NAMALWA (cell line): Measurements from ENCODE around the gene ACSL1.
A peak's percentile ranks its signal among the peaks of the same experiment; 100 is the strongest.
"Not testable (repeated sequence)": the region's sequence is repeated elsewhere in the genome, so short reads cannot be mapped to it uniquely, and the experiment has no call there.

Experiments used
- DNase-seq: peaks from one replicate; pipeline ENCODE4 v3.0.0-alpha.2; 2015; ENCODE audit warnings: low spot score

Gene ACSL1

GRCh38 chr4:184825896-184826690 is at the start of gene ACSL1:
ACSL1 (minus strand) TSS chr4:184825968; CDS start chr4:184803514, 22,454 bp downstream.
- DNase-seq: peak; percentile 77

DNA sequence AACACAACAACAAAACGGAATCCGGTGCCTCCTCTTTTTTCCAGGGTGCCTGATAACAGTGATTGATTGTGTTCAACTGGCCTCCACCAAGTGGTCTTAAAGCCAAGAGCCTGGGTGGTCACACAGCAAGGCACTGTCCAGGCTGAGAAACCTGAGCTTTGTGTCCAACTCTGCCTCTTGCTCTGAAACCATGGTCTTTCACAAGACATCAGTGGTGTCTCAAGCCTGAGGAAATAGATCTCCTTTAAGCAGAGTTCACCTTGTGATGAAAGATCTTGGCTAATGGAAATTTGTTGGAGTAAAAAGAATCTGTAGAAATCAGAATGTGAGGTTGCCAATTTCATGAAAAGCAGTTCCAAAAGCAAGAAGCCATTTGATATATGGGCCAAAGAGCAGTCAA is 47.3 kb upstream of the ACSL1 start:
- no peak for DNase-seq

DNA sequence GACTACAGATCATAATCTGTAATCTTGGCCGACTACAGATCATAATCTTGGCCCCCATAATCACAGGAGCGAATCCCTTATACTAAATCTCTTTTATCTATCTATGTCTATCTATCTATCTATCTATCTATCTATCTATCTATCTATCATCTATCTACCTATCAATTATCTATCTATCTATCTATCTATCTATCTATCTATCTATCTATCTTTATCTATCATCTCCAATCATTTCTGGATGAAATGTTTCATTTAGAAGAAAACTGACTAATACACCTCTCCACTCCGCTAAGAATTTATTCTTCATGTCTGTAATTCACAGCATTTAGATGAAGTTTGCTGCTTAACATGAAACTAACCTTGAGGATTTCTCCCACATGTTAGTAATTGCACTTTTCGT is 45.0 kb upstream of the ACSL1 start:
- no peak for DNase-seq

DNA sequence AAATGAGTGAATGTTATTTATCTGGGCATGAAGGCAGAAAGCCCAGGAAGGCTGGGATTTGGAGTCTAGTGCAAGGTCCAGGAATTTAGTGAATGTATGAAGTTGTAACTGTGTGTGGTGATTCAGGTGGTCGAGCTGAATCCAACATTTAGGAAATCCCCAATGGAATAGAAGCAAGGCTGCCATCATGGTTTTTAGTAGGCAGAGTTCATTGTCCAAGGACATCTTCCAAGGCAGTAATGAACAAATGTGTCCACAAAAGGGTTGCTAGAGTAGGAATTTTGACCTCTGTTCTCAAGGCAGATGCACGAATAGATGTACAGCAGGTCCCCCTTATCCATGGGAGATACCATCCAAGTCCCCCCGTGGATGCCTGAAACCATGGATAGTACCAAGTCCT is 42.9 kb upstream of the ACSL1 start:
- no peak for DNase-seq

- DNase-seq: no peak
These were observed 38.1 kb upstream of the ACSL1 start for GRCh38 chr4:184863916-184864315.

DNA sequence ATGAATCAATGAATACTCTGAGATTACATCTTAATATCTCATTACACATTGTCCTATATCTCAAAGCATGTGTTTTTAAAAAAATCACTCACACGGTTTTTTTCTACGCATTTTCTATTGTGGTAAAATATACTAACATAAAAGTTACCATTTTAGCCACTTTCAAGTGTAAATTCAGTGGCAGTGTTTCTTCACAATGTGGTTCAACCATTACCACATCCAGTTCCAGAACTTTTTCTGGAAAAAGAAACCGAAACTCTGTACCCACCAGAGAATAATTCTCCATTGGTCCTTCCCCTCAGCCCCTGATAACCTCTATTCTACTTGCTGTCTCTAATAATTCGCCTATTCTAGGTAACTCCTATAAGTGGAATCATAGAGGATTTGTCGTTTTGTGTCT is 35.3 kb upstream of the ACSL1 start:
- DNase-seq: no peak

GRCh38 chr4:184860018-184860779 is 34.4 kb upstream of the ACSL1 start:
- DNase-seq: no peak

GRCh38 chr4:184857441-184858121 is 31.8 kb upstream of the ACSL1 start:
- DNase-seq: no peak

DNA sequence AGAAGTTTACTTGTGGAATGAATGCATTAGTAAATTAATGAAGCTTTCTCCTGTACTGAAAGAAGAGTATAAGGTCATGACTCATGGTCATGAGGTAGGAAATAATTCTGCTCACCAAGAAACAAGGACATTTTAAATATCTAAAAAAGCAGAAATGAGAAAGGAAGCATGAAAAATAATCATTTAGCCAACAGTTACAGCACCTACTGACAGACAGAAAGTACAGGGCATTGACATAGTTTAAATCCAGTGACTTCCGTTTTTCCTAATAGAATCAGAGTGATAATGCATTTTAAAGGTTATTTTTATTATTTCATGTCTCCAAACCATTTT is 30.5 kb upstream of the ACSL1 start:
- no peak for DNase-seq

DNA sequence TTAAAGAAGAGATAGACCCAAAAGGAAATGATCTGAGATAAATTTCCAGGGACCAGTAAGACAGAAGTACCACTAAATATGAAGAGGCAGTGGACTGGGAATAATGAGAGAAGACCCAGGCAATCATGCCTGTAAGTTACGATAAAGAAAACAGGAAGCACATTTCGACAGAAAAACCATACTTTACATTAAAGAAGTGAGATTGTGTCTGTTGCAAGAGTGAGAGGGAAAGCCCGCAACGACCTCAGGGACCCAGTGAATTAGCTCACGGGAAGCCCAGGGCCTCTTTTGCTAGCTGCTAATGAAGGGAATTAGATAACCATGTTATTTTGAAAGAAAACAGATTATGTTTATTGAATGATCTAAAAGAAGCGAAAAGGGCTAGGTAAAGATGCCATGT is 28.9 kb upstream of the ACSL1 start:
- DNase-seq: peak; percentile 13

- no peak for DNase-seq
These were observed 27.7 kb upstream of the ACSL1 start for GRCh38 chr4:184853436-184853835.

- no peak for DNase-seq
These were observed 26.1 kb upstream of the ACSL1 start for GRCh38 chr4:184851886-184852285.

- DNase-seq: peak; percentile 54
These were observed 25.4 kb upstream of the ACSL1 start for GRCh38 chr4:184851200-184851541.

GRCh38 chr4:184850431-184851199 is 24.8 kb upstream of the ACSL1 start:
- no peak for DNase-seq

GRCh38 chr4:184850018-184850417 is 24.2 kb upstream of the ACSL1 start:
- DNase-seq: no peak

DNA sequence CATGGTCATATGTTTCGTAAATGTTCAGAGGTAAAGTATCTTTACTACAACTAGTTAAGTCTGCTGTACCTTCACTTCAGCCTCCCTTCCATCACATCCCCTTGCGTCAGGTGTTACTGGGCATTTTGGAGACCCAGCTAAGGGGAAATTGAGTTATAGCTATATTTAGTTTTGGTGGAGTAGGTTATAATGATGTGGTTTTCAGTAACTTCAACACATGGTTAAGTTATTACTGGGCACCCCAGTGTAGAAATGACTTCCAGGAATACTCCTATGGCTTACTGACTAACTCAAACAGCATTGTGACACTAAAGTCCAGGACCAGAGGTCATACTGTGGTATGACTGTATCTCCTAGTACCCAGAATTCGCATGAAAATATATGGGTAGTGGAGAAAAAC is 23.4 kb upstream of the ACSL1 start:
- DNase-seq: no peak

- no peak for DNase-seq
These were observed 22.7 kb upstream of the ACSL1 start for GRCh38 chr4:184848510-184848909.

DNA sequence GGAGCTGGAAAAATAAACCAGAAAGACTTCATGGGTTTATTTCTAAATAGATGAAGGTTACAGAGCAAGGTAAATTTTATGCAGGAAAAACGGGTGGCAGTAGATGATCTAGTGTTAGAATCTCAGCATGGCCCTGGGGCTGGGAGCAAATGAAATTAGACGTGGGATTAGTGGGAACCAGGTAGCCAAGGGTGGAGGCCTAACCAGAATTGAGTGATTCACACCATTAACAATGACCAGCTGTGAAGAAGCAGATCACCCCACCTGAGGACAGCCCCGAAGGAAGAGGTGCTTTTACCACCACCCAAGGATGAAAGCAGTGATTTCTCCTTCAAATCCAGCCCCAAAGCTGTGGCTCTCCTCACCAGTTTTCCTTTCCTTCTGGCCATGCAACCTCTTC is 20.8 kb upstream of the ACSL1 start:
- DNase-seq: no peak

GRCh38 chr4:184845367-184846021 is 19.7 kb upstream of the ACSL1 start:
- DNase-seq: no peak

GRCh38 chr4:184844742-184845141 is 19.0 kb upstream of the ACSL1 start:
- no peak for DNase-seq

GRCh38 chr4:184843984-184844554 is 18.3 kb upstream of the ACSL1 start:
- DNase-seq: no peak

GRCh38 chr4:184839075-184839399 is 13.3 kb upstream of the ACSL1 start:
- DNase-seq: not testable (repeated sequence)
